ENCODE data around the gene ATP5MC2.
A peak's percentile ranks its signal among the peaks of the same experiment; 100 is the strongest.

Gene ATP5MC2

DNA sequence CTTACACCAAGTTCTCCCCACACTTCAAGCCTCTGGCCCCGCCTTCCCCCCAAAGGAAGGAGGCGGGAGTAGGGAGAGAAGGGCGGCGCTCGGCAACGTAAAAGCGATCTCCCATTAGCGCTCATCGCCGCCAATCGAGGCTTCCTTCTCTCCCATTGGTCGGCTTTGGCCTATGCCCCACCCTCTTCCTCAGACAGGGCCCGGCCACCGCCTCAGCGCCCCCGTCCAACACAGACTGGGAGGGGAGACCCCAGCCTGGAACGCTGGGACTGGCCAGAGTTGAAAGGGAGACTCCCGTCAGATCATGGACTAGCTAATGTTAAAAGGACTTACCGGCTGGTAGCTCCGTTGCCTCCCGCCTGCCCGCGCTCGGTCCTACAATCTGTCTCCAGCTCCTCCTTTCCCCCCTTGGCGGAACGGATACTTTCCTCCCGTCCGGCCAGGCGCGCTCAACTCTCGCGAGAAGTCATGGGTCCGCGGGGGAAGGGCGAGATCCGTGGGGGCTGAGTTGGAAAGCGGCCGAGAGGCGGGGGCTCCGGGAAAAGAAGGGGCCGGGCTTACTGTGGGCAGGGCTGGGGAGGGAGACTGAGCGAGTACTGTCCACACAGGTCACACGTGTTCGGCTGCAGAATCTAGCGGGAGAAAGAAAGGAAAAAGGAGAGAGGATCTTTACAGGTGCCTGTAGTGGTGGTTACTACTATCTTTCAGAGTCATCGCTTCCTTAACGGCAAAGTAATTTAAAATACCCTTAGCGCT is 49.8 kb downstream of the ATP5MC2 start, which contains the start of gene ATF7:
TSS of gene ATF7 (minus strand) at position 437 of the 756 bp plus-strand sequence. CDS start 25,382 bp downstream, outside the sequence.
- TF ChIP-seq, protein P1, sequence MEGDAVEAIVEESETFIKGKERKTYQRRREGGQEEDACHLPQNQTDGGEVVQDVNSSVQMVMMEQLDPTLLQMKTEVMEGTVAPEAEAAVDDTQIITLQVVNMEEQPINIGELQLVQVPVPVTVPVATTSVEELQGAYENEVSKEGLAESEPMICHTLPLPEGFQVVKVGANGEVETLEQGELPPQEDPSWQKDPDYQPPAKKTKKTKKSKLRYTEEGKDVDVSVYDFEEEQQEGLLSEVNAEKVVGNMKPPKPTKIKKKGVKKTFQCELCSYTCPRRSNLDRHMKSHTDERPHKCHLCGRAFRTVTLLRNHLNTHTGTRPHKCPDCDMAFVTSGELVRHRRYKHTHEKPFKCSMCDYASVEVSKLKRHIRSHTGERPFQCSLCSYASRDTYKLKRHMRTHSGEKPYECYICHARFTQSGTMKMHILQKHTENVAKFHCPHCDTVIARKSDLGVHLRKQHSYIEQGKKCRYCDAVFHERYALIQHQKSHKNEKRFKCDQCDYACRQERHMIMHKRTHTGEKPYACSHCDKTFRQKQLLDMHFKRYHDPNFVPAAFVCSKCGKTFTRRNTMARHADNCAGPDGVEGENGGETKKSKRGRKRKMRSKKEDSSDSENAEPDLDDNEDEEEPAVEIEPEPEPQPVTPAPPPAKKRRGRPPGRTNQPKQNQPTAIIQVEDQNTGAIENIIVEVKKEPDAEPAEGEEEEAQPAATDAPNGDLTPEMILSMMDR (conservative IDR thresholded peaks at IDR 0.05): no peak
- peak within 1 kb of the TSS; percentile 93 for H3K27ac ChIP-seq

DNA sequence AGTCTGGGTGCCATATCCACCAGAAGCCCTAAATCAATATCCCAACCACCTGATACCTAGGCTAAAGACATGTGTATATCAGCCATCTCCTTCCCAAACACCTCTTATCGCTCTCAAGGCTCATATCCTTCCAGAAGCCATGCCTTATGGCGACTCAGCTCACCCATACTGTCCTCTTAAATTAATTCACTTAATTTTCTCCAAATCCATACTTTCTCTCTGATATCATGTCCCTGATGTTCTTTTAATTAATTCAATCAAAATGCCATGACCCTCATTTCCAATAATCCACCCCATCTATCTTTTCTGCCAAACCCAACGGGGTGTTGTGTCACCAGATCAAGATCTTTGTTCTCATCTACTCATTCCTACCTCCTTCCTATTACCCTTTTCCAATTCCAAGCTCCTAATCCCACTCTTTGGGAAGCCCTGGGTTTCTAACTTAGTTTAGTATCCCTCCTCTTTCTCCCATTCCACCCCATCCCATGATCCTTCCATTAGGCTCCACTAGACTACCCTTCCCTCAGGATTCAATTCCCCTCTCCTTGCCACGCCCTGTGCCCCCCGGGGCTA is 50.4 kb downstream of the ATP5MC2 start:
- H3K27ac ChIP-seq: peak overlapping the region; percentile 93
- TF ChIP-seq, protein P1 (conservative IDR thresholded peaks at IDR 0.05): no peak

DNA sequence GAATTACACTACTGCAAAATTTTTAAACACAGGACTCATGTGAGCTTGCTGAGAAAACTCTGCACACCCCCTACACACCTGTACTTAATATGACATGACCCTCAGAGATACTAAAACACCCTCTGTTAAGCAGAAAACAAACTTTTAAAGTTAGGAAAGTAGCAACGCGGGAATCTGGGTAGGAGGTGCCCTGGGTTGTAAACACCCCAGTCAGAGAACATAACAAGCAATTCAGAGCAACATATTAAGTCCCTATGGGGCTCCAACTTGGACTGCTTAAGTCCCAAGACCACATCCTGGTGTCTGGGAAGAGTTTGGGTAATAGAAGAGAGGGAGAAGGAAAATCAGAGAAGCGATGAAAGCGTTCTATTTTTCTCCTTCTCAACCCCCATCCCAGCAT is 50.9 kb downstream of the ATP5MC2 start:
- TF ChIP-seq, protein P1 (conservative IDR thresholded peaks at IDR 0.05): no peak
- peak overlapping the region; percentile 93 for H3K27ac ChIP-seq

DNA sequence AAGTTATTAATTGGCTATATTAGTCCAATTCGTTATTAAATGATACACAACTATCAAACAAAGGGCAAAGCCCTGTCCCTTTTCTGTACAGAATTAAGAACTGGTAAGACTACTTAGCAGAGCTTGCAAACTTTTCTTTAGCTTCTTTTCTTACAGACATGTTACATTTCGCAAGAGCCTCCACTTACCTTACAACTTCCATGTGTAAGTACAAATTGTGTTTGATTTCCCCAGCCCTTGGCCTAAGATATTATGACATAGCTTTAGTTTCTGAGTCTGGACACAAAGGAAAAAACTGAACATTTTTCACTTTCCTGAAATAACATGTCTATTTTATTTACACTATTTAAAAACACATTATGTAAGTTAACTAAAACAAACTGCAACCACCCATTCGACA is 51.4 kb downstream of the ATP5MC2 start:
- TF ChIP-seq, protein P1 (conservative IDR thresholded peaks at IDR 0.05): no peak
- H3K27ac ChIP-seq: peak overlapping the region; percentile 93

DNA sequence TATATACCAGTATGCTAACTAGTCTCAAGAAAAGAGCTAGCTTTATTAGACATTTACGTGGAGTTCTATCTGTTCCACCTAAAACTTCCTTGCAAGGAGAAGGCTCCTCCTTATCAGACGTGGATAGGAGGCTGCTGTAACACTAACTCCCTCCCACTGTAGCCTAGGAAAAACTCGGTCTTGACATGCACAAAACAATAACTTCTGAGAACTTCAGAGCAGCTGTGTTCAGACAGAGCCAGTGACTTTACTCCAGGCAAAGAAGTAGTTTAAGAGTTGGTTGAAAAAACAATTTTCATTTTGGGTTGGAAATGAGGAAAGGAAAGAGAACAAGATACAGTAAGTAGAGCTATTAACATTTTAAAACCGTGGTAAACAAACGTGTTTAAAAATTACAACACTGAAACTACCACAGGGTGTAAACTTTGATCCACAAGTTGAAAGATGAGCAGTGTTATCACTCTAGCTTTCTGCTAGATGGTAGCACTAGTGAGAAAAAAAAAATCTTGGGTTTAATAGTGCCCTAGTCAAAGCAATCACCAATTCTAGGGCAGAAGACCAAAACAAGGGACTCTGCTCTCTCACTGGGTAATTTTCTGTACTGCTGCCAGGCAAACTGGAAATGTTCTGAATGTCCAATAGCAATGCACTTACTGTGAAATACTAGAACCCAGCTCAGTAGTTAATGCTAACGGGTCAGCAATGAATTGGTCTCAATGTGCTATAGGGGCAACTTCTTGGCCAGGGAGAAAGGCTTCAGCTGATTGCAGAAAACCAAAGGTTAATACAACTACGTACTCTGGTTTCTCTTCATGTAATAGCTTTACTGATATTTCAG is 52.1 kb downstream of the ATP5MC2 start:
- H3K27ac ChIP-seq: peak overlapping the region; percentile 93
- TF ChIP-seq, protein P1 (conservative IDR thresholded peaks at IDR 0.05): no peak

DNA sequence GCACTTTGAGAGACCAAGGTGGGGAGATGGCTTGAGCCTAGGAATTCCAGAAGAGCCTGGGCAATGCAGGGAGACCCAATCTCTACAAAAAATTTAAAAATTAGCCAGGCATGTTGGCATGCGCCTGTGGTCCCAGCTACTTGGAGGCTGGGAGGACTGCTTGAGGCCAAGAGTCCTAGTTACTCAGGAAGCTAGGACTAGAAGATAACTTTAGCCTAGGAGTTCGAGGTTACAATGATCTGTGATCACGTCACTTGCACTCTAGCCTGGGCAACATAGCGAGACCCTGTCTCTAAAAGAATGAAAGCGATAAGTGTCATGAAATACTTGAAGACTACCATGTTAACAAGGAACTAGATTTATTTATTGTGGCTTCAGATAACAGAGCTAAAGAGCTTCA is 53.2 kb downstream of the ATP5MC2 start:
- H3K27ac ChIP-seq: peak overlapping the region; percentile 93
- TF ChIP-seq, protein P1 (conservative IDR thresholded peaks at IDR 0.05): no peak

DNA sequence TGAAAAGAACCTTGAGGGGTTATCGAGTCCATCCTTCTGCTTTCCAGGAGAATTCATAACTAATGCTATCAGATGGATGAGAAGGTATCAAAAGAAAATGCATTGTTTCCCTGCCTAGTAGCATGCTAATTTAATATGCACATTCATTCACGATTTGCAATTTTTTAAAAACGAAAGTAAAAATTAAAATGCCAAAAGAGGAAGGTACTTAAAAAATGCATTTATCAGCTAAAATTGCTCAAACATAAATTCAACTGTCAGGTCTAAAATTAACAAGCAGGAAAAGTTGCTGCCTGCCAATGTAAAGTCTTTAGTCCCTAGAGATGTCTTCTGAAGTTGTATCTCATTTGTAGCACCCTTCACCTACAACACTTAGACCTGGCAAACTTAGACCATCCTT is 57.6 kb downstream of the ATP5MC2 start:
- TF ChIP-seq, protein P1 (conservative IDR thresholded peaks at IDR 0.05): no peak
- no peak overlapping the region for H3K27ac ChIP-seq
